Coronary artery (tissue), 2 donors: ENCODE data around the gene RPSA.
"Not testable (repeated sequence)": the region's sequence is repeated elsewhere in the genome, so short reads cannot be mapped to it uniquely, and the experiment has no call there.

Source experiments
- DNase-seq: peaks from one replicate; pipeline ENCODE4 v3.0.0-alpha.2; 2017; ENCODE audit warnings: low spot score
- H3K27ac ChIP-seq, 2 donors: fragments of 200-600 bp; sonication (generic); one replicate each; pipeline ENCODE4 v1.5.1; 2016 to 2019
- H3K4me3 ChIP-seq: fragments of 200-600 bp; sonication (generic); 2 replicates; pipeline ENCODE4 v1.5.1; 2016; ENCODE audit warnings: mild to moderate bottlenecking, moderate library complexity
- TF ChIP-seq, protein P1 (sequence below): fragments of 200-600 bp; sonication (generic); IDR thresholded peaks from one replicate; pipeline ENCODE4 v1.5.1; 2019; ENCODE audit warnings: antibody characterized with exemption

Gene RPSA

DNA sequence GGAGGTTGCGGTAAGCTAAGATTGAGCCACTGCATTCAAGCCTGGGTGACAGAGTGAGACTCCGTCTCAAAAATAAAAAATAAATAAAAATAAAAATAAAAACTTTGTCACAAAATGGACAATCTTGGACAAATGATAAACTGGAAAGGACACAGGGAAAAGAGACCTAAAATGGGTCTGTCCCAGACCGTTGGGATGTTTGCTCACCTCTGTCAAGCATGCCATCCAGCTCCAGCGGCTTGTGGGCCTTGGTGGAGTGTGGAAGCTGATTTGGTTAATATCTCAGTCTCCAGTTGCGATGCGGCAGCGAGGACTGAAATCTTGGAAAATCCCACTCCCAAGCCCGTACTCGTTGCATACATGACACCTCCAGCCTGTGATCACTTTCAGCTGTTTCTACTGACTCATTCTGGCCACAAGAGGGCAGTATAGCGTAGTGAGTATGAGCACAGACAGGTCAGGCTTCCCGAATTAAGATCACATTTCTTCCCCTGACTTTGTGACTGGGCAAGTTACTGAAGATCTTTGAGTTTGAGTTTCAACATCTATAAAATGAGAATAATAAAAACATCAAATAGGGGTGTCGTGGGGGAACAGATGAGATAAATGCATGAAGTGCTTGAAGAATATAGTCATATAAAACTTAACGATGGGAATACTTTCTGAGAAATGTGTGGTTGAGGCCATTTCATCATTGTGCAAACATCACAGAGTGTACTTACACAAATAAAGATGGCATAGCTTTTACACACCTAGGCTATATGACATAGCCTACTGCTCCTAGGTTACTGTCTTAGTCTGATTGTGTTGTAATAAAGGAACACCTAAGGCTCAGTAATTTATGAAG is 41.3 kb downstream of the RPSA start:
- no peak for DNase-seq
- Histone ChIP-seq H3K27ac (no peak overlapping the region), H3K4me3 (no peak overlapping the region)
- TF ChIP-seq, protein P1, sequence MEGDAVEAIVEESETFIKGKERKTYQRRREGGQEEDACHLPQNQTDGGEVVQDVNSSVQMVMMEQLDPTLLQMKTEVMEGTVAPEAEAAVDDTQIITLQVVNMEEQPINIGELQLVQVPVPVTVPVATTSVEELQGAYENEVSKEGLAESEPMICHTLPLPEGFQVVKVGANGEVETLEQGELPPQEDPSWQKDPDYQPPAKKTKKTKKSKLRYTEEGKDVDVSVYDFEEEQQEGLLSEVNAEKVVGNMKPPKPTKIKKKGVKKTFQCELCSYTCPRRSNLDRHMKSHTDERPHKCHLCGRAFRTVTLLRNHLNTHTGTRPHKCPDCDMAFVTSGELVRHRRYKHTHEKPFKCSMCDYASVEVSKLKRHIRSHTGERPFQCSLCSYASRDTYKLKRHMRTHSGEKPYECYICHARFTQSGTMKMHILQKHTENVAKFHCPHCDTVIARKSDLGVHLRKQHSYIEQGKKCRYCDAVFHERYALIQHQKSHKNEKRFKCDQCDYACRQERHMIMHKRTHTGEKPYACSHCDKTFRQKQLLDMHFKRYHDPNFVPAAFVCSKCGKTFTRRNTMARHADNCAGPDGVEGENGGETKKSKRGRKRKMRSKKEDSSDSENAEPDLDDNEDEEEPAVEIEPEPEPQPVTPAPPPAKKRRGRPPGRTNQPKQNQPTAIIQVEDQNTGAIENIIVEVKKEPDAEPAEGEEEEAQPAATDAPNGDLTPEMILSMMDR: peak; percentile 72

DNA sequence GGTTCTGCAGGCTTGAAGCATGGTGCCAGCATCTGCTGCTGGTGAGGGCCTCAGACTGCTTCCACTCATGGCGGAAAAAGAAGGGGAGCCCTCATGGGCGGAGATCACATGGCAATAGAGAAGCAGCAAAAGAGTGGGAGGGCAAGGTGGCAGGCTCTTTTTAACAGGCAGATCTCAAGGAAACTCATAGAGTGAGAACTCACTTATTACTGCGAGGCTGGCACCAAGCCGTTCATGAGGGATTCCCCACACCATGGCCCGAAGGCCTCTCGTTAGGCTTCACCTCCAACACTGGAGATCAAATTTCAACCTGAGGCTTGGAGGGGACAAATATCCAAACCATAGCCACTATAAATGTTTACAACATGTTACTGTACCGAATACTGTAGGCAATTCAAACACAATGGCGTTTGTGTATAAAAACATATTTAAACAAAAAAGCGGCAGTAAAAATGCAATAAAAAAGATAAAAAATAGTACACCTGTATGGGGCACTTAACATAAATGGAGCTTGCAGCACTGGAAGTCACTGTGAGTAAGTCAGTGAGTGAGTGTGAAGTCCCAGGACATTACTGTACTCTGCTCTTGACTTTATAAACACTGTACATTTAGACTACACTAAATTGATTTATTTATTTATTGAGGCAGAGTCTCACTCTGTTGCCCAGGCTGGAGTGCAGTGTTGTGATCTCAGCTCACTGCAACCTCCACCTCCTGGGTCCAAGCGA is 42.1 kb downstream of the RPSA start:
- TF ChIP-seq, protein P1: no peak
- DNase-seq: no peak
- no peak overlapping the region for H3K4me3 ChIP-seq

DNA sequence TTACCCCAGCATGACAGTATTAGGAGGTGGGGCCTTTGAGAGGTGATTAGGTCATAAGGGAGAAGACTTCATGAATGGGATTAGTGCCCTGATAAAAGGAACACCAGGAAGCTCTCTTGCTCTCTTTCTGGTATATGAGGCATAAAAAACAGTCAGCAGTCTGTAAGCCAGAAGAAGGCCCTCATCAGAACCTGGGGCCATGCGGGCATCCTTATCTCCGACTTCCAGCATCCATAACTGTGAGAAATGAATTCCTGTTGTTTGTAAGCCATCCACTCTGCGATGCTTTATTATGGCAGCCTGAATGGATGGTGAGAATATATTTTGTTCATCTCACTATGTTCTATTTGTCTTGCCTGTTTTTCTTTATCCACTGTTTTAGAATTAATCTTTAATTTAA is 43.3 kb downstream of the RPSA start:
- no peak for DNase-seq
- H3K27ac ChIP-seq: no peak overlapping the region
- H3K4me3 ChIP-seq: no peak overlapping the region
- TF ChIP-seq, protein P1: no peak

More for the DNA sequence above, 42.1 kb downstream of the RPSA start:
- H3K27ac ChIP-seq: no peak overlapping the region

DNA sequence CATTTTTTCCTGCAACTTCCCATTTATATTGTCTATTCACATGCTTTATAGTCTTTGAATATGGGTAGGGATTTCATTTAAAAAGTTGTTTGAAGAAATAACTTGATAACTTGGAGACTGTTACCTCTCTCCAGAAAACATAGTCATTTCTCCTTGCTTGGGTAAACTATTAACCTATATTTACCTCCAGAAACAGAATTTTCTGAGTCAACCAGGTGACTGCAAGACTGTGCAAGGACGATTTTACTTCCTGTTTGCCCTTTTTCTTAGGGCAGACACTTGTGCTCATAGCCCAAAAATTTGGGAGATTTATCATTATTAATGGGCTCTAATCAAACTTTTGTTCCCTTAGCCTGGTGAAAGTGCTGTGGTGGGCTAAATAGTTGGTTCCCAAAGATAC is 46.6 kb downstream of the RPSA start:
- H3K27ac ChIP-seq: no peak overlapping the region
- DNase-seq: no peak
- H3K4me3 ChIP-seq: no peak overlapping the region
- TF ChIP-seq, protein P1: no peak

DNA sequence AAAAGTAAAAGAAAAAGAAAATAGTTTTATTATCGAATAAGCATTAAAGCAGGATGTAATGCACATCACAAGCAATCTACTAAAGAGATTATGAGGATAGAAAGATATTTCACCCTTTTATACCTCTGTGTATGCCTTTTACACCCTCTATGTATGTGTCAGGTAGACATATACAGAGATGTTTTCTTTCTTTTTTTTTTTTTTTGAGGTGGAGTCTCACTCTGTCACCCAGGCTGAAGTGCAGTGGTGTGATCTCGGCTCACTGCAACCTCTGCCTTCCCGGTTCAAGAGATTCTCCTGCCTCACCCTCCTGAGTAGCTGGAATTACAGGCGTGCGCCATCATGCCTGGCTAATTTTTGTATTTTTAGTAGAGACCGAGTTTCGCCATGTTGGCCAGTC is 47.4 kb downstream of the RPSA start:
- DNase-seq, H3K27ac ChIP-seq, H3K4me3 ChIP-seq: not testable (repeated sequence)

DNA sequence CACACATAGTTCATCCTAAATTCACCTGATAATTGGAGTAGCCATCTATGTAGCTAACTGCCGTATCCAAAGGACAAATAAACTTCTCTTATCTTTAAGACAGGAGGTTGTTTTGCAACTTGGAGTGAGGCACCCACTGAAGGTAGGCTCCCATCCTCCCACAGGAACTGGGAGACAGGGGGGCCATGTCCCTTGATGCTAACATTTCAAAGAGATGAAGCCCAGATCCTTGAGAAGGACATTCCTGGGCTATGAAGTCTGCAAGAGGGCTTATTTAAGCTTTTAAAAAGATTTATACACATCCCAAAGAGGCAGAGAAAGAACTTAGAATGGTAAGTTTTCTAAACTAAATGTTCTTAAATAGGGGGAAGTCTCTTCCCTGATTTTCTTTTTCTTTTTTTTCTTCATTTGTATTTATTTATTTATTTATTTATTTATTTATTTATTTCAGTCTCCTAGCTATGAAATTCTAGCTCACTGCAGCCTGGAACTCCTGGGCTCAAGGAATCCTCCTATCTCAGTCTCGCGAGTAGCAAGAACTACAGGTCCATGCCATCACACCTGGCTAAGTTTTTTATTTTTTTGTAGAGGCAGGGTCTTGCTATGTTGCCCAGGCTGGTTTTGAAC is 48.2 kb downstream of the RPSA start:
- TF ChIP-seq, protein P1: no peak
- Histone ChIP-seq H3K4me3 (no peak overlapping the region), H3K27ac (no peak overlapping the region)
- DNase-seq: no peak

DNA sequence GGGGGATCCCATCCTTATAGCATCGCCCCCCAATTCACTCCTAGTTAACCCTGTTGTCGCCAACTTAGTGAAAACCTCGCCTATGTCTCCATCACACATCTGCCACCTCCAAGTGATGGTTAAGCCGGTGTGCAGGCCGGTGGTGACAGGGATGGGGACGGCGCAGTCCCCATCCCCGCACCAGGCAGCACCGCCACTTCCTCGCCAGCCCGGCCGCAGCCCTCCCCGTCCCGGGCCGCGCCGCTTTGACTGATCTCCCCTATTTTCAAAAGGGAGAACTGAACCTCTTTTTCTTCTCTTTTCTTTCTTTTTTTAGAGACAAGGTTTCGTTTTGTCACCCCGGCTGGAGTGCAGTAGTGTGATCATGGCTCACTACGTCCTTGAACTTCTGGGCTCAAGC is 49.6 kb downstream of the RPSA start:
- no peak overlapping the region for H3K4me3 ChIP-seq
- no peak for DNase-seq
- H3K27ac ChIP-seq: no peak overlapping the region
- TF ChIP-seq, protein P1: no peak
